Small intestine (tissue), 16 donors: ENCODE data around the gene FRMD8. TPM values are rescaled to one million over a fixed set of nuclear protein-coding genes. Genes with fewer than 3 reads are reported as not detected.

Experiments used
- DNase-seq, 2 donors: peaks; one replicate each; pipeline versions ENCODE4 v3.0.0 to v3.0.0-alpha.2; 2013
- FAIRE-seq: peaks from 2 replicates; lab custom pipeline; 2012; peaks lifted over from hg19 to GRCh38; lab: Jason Lieb, UNC
- H3K27ac ChIP-seq, 3 donors: one replicate each; pipeline ENCODE4 v1.5.1; 2013; ENCODE audit warnings: low read length in 2 of 3, mild to moderate bottlenecking in 2 of 3, control low read depth in 1 of 3, inconsistent platforms in 1 of 3, low read depth in 1 of 3, moderate library complexity in 1 of 3
- H3K27me3 ChIP-seq, 3 donors: one replicate each; pipeline ENCODE4 v1.6.1; 2013; ENCODE audit warnings: low read length in 3 of 3, inconsistent platforms in 1 of 3; ENCODE audit not compliant: control insufficient read depth in 3 of 3, insufficient read depth in 3 of 3
- H3K36me3 ChIP-seq, 3 donors: one replicate each; pipeline ENCODE4 v1.6.1; 2013; ENCODE audit warnings: low read length in 3 of 3, inconsistent platforms in 1 of 3, low read depth in 1 of 3, mild to moderate bottlenecking in 1 of 3, moderate library complexity in 1 of 3; ENCODE audit not compliant: control insufficient read depth in 3 of 3, insufficient read depth in 2 of 3
- H3K4me1 ChIP-seq, 3 donors: one replicate each; pipeline ENCODE4 v1.6.1; 2013; ENCODE audit warnings: low read length in 2 of 3, inconsistent platforms in 1 of 3, low read depth in 1 of 3, mild to moderate bottlenecking in 1 of 3, moderate library complexity in 1 of 3; ENCODE audit not compliant: control insufficient read depth in 3 of 3, insufficient read depth in 2 of 3
- H3K4me3 ChIP-seq, 3 donors: one replicate each; pipeline ENCODE4 v1.5.1; 2013; ENCODE audit warnings: low read length in 3 of 3, control low read depth in 1 of 3, inconsistent platforms in 1 of 3, low read depth in 1 of 3, mild to moderate bottlenecking in 1 of 3, moderate library complexity in 1 of 3
- H3K9me3 ChIP-seq, 2 donors: one replicate each; pipeline ENCODE4 v1.6.1; 2013; ENCODE audit warnings: low read depth in 1 of 2, low read length in 1 of 2; ENCODE audit not compliant: control insufficient read depth in 2 of 2, insufficient read depth in 1 of 2
- WGBS, 3 donors: extraction: QIAGEN DNeasy Blood & Tissue Kit; methylation state at CpG; one replicate each; pipeline ENCODE4 v1.1.7; 2013; 5-methylcytosine and 5-hydroxymethylcytosine counted together
- long read RNA-seq, 10 donors: transcript quantifications; one replicate each; lab custom pipeline, GENCODE V29; 2026
- polyA plus RNA-seq, 4 donors: library from polyadenylated mRNA; stranded (reverse) in 3 of 4; unstranded in 1 of 4; fragments of 200-250 nt in 3 of 4; fragments of 120-200 nt in 1 of 4; gene quantifications; one replicate each; pipeline versions ENCODE4 v1.2.1 to v1.2.3, GENCODE V29; 2013
- donor health status: healthy with polysubstance abuse.
- donor health status: control.
- donor health status: control.
- donor health status: Bipolar disorder and iron deficiency.
- donor health status: healthy.

The FRMD8 gene
- polyA plus RNA-seq = 10 to 100 TPM; 24.4 to 31.1 (median 26.9) TPM
- long read RNA-seq, donor 1, partial matches to known transcripts = 0 of 2 reads
- long read RNA-seq, donor 1, other reads (novel, unspliced or antisense) = 0 of 2 reads
- long read RNA-seq, donor 2, partial matches to known transcripts = 0 of 3 reads
- long read RNA-seq, donor 2, other reads (novel, unspliced or antisense) = 0 of 3 reads
- long read RNA-seq, donor 3, partial matches to known transcripts = 0 of 2 reads
- long read RNA-seq, donor 3, other reads (novel, unspliced or antisense) = 0 of 2 reads
- long read RNA-seq, donor 4 = 0 reads
- long read RNA-seq, donor 5 = 0 reads
- long read RNA-seq, donor 6, partial matches to known transcripts = 0 of 5 reads
- long read RNA-seq, donor 6, other reads (novel, unspliced or antisense) = 0 of 5 reads
- long read RNA-seq, donor 7 = 0 reads
- long read RNA-seq, donor 8, partial matches to known transcripts = 0 of 1 reads
- long read RNA-seq, donor 8, other reads (novel, unspliced or antisense) = 0 of 1 reads
- long read RNA-seq, donor 9 = 0 reads
- long read RNA-seq, donor 10, partial matches to known transcripts = 0 of 6 reads
- long read RNA-seq, donor 10, other reads (novel, unspliced or antisense) = 0 of 6 reads

- FAIRE-seq (no peak), DNase-seq (peak; percentile 89 to 95)
- Histone ChIP-seq H3K36me3 (peaks cover 0 to 36% (median 0%) of the 10 kb centered on the region in 3 donors), H3K27me3 (no peaks in the 10 kb centered on the region), H3K4me1 (peaks cover 16 to 70% (median 19%) of the 10 kb centered on the region in 3 donors), H3K27ac (peak within 1 kb of the TSS; percentile 81 to 99 (median 88)), H3K4me3 (peak within 1 kb of the TSS; percentile 77 to 96 (median 96)), H3K9me3 (no peaks in the 10 kb centered on the region)
- 1% methylated on average over 60 to 76 of the region's 76 CpGs for WGBS, 3 donors
Observed at GRCh38 chr11:65386307-65387140, at the start of gene FRMD8. FRMD8 (plus strand) TSS chr11:65386637; CDS start chr11:65387037, 400 bp downstream.

GRCh38 chr11:65338676-65339075, 47.8 kb upstream of the FRMD8 start:
- H3K36me3 ChIP-seq = peaks cover 12 to 61% (median 13%) of the 10 kb centered on the region in 3 donors
- peaks cover 3 to 11% (median 5%) of the 10 kb centered on the region in 3 donors for H3K4me1 ChIP-seq
- no peak for DNase-seq
- no peak overlapping the region for H3K27ac ChIP-seq
- FAIRE-seq = no peak
- no peaks in the 10 kb centered on the region for H3K27me3 ChIP-seq
- WGBS, 3 donors = 87 to 89% (median 87%) methylated on average over 7 of the region's 7 CpGs
- H3K4me3 ChIP-seq = no peak overlapping the region
- H3K9me3 ChIP-seq = no peaks in the 10 kb centered on the region

- 94 to 97% (median 97%) methylated on average over 10 to 11 of the region's 11 CpGs for WGBS, 3 donors
- Histone ChIP-seq H3K4me3 (no peak overlapping the region), H3K36me3 (peaks cover 18 to 76% (median 21%) of the 10 kb centered on the region in 3 donors), H3K27me3 (no peaks in the 10 kb centered on the region), H3K4me1 (peaks cover 0 to 4% (median 4%) of the 10 kb centered on the region in 3 donors), H3K9me3 (no peaks in the 10 kb centered on the region), H3K27ac (no peak overlapping the region)
- DNase-seq (no peak), FAIRE-seq (no peak)
Observed at GRCh38 chr11:65340226-65340625, 46.2 kb upstream of the FRMD8 start.

GRCh38 chr11:65341856-65342255, 44.6 kb upstream of the FRMD8 start:
- Histone ChIP-seq H3K4me3 (no peak overlapping the region), H3K36me3 (peaks cover 28 to 84% (median 31%) of the 10 kb centered on the region in 3 donors), H3K27ac (no peak overlapping the region), H3K27me3 (no peaks in the 10 kb centered on the region), H3K4me1 (no peaks in the 10 kb centered on the region), H3K9me3 (no peaks in the 10 kb centered on the region)
- no peak for DNase-seq
- 93 to 97% (median 94%) methylated on average over 3 of the region's 3 CpGs for WGBS, 3 donors
- no peak for FAIRE-seq

GRCh38 chr11:65351511-65351910, 34.9 kb upstream of the FRMD8 start:
- Histone ChIP-seq H3K36me3 (peaks cover 6 to 59% (median 20%) of the 10 kb centered on the region in 3 donors), H3K4me1 (peaks cover 3 to 18% (median 4%) of the 10 kb centered on the region in 3 donors), H3K27me3 (peaks cover 0 to 12% (median 0%) of the 10 kb centered on the region in 3 donors), H3K27ac (no peak overlapping the region), H3K4me3 (no peak overlapping the region), H3K9me3 (no peaks in the 10 kb centered on the region)
- 87 to 93% (median 89%) methylated on average over 2 of the region's 2 CpGs for WGBS, 3 donors
- no peak for FAIRE-seq
- DNase-seq = no peak

GRCh38 chr11:65352783-65353182, 33.7 kb upstream of the FRMD8 start:
- Histone ChIP-seq H3K9me3 (no peaks in the 10 kb centered on the region), H3K27me3 (peaks cover 0 to 14% (median 0%) of the 10 kb centered on the region in 3 donors), H3K4me1 (peaks cover 4 to 30% (median 10%) of the 10 kb centered on the region in 3 donors), H3K27ac (no peak overlapping the region), H3K36me3 (peaks cover 6 to 47% (median 17%) of the 10 kb centered on the region in 3 donors), H3K4me3 (no peak overlapping the region)
- 72 to 87% (median 86%) methylated on average over 3 of the region's 3 CpGs for WGBS, 3 donors
- DNase-seq (no peak), FAIRE-seq (no peak)

- DNase-seq (no peak), FAIRE-seq (no peak)
- Histone ChIP-seq H3K9me3 (no peaks in the 10 kb centered on the region), H3K36me3 (peaks cover 6 to 41% (median 15%) of the 10 kb centered on the region in 3 donors), H3K27ac (no peak overlapping the region), H3K4me3 (no peak overlapping the region), H3K27me3 (peaks cover 0 to 14% (median 0%) of the 10 kb centered on the region in 3 donors), H3K4me1 (peaks cover 4 to 36% (median 10%) of the 10 kb centered on the region in 3 donors)
- WGBS, 3 donors = 85 to 90% (median 88%) methylated on average over 7 of the region's 7 CpGs
Observed at GRCh38 chr11:65353376-65353775, 33.1 kb upstream of the FRMD8 start.

GRCh38 chr11:65353900-65354264, 32.6 kb upstream of the FRMD8 start:
- peaks cover 0 to 14% (median 0%) of the 10 kb centered on the region in 3 donors for H3K27me3 ChIP-seq
- no peak for DNase-seq
- H3K4me3 ChIP-seq = peak overlapping the region in 2 of 3 donors; percentile 45 to 68
- 24 to 40% (median 25%) methylated on average over 16 of the region's 16 CpGs for WGBS, 3 donors
- no peak for FAIRE-seq
- H3K4me1 ChIP-seq = peaks cover 4 to 41% (median 10%) of the 10 kb centered on the region in 3 donors
- peak overlapping the region in 2 of 3 donors; percentile 29 to 34 for H3K27ac ChIP-seq
- peaks cover 6 to 36% (median 13%) of the 10 kb centered on the region in 3 donors for H3K36me3 ChIP-seq
- H3K9me3 ChIP-seq = no peaks in the 10 kb centered on the region
